A549 (cell line): ENCODE measurements around the gene TBC1D8.

Source experiments
- ATOH8 ChIP-seq: fragments of 250-450 bp; sonication (Bioruptor Pico); IDR thresholded peaks from 2 replicates; pipeline ENCODE4 v1.5.0; 2020; ENCODE audit warnings: low read depth, mild to moderate bottlenecking, moderate library complexity
- CEBPB ChIP-seq, 2 experiments: fragments of >200 bp in 1 of 2; sonication (Bioruptor Twin) in 1 of 2; formaldehyde crosslinking in 1 of 2; IDR thresholded peaks; 2 replicates each; pipeline ENCODE4 v1.6.1; 2012 to 2016
- CHD4 ChIP-seq: fragments of 200-600 bp; sonication (generic); IDR thresholded peaks from 2 replicates; pipeline ENCODE4 v1.6.1; 2016; ENCODE audit warnings: antibody characterized with exemption, mild to moderate bottlenecking, borderline replicate concordance
- EP300 ChIP-seq, 2 experiments: fragments of >200 bp; sonication (Bioruptor Twin); formaldehyde crosslinking; IDR thresholded peaks; 2 replicates in 1 of 2; 3 replicates in 1 of 2; pipeline ENCODE4 v1.6.1; 2016 to 2017
- MAFK ChIP-seq: fragments of 450-650 bp; IDR thresholded peaks from 2 replicates; pipeline ENCODE4 v1.6.1; 2014; ENCODE audit not compliant: partially characterized antibody
- MAZ ChIP-seq: fragments of 150-350 bp; IDR thresholded peaks from 2 replicates; pipeline ENCODE4 v1.6.1; 2014; ENCODE audit warnings: antibody characterized with exemption, low read depth, low read length, borderline replicate concordance
- PHF8 ChIP-seq: fragments of 200-600 bp; sonication (generic); IDR thresholded peaks from 2 replicates; pipeline ENCODE4 v1.6.1; 2016; ENCODE audit warnings: low read depth, mild to moderate bottlenecking, antibody characterized with exemption, moderate library complexity, borderline replicate concordance
- POLR2A ChIP-seq: IDR thresholded peaks from 2 replicates; pipeline ENCODE4 v1.6.1; 2012; ENCODE audit warnings: mild to moderate bottlenecking, low read length
- RAD21 ChIP-seq, 2 experiments: fragments of >200 bp in 1 of 2; sonication (Bioruptor Twin) in 1 of 2; formaldehyde crosslinking in 1 of 2; IDR thresholded peaks in 1 of 2; conservative IDR thresholded peaks in 1 of 2; 2 replicates in 1 of 2; 3 replicates in 1 of 2; pipeline ENCODE4 v1.6.1; 2012 to 2018; ENCODE audit warnings: inconsistent platforms in 1 of 2
- REST ChIP-seq: fragments of 200-600 bp; sonication (generic); IDR thresholded peaks from 2 replicates; pipeline ENCODE4 v1.6.1; 2016; ENCODE audit warnings: antibody characterized with exemption, mild to moderate bottlenecking, moderate library complexity
- RFX5 ChIP-seq: fragments of 450-650 bp; IDR thresholded peaks from 2 replicates; pipeline ENCODE4 v1.7.1; 2014; ENCODE audit warnings: antibody characterized with exemption, mild to moderate bottlenecking, moderate library complexity
- SMC3 ChIP-seq: fragments of >200 bp; sonication (Bioruptor Twin); formaldehyde crosslinking; IDR thresholded peaks from 3 replicates; pipeline ENCODE4 v1.6.1; 2018; ENCODE audit warnings: inconsistent platforms
- SREBF2 ChIP-seq: fragments of 450-650 bp; IDR thresholded peaks from 2 replicates; pipeline ENCODE4 v1.6.1; 2014; ENCODE audit warnings: mild to moderate bottlenecking, moderate library complexity
- TF ChIP-seq, protein P1 (sequence below): fragments of >200 bp; sonication (Bioruptor Twin); formaldehyde crosslinking; IDR thresholded peaks from 3 replicates; pipeline ENCODE4 v1.5.1; 2016

DNA sequence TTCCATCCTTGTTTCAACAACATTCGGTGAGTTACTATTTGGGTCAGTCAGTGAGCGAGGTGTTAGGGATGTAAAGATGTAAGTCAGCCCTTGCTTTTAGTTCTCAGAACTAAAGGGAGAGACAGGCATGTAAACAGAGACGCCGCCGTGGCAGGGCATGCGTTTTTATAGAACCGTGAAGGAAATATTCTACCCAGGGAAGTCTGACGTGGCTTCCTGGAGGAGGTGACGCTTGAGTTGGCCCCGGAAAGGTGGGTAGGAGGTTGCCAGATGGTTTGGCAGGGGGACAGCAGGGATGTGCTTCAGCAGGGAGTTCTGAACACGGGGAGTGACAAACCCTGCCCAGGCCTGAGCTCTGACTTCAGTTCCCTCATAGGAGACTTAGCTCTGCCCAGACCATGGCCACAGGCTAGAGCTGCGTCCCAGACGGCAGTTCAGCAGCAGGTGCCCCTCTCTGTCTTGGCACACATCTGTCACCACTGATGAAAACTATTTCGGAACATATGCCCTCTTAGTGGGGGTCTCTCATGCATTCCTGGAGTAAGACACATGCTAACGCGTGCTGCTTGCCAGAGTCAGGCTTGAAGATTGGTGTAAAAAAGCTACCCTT is 172.5 kb downstream of the TBC1D8 start:
- TF ChIP-seq PHF8, result no peak
- TF ChIP-seq CEBPB (IDR thresholded peaks at IDR 0.05), result no peak
- no peak for TF ChIP-seq REST
- TF ChIP-seq, protein P1, sequence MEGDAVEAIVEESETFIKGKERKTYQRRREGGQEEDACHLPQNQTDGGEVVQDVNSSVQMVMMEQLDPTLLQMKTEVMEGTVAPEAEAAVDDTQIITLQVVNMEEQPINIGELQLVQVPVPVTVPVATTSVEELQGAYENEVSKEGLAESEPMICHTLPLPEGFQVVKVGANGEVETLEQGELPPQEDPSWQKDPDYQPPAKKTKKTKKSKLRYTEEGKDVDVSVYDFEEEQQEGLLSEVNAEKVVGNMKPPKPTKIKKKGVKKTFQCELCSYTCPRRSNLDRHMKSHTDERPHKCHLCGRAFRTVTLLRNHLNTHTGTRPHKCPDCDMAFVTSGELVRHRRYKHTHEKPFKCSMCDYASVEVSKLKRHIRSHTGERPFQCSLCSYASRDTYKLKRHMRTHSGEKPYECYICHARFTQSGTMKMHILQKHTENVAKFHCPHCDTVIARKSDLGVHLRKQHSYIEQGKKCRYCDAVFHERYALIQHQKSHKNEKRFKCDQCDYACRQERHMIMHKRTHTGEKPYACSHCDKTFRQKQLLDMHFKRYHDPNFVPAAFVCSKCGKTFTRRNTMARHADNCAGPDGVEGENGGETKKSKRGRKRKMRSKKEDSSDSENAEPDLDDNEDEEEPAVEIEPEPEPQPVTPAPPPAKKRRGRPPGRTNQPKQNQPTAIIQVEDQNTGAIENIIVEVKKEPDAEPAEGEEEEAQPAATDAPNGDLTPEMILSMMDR, result no peak
- TF ChIP-seq EP300 (IDR thresholded peaks at IDR 0.05), result no peak
- TF ChIP-seq RFX5, result no peak
- no peak for TF ChIP-seq SMC3
- TF ChIP-seq CHD4, result no peak
- no peak for TF ChIP-seq ATOH8 (CRISPR knock-in tag)
- TF ChIP-seq RAD21 (conservative IDR thresholded peaks at IDR 0.05 in 1 of 2, IDR thresholded peaks at IDR 0.05 in 1 of 2), result no peak
- TF ChIP-seq POLR2A, result no peak
- no peak for TF ChIP-seq SREBF2
- TF ChIP-seq MAFK, result no peak
- no peak for TF ChIP-seq MAZ
